GM12878 (cell line): Measurements from ENCODE around the gene LDLRAD4. TPM values are rescaled to one million over a fixed set of nuclear protein-coding genes. Genes with fewer than 3 reads are reported as not detected.

Experiments used
- ATAC-seq: fragments of 200-7000 bp; cut with Tn5 transposase; 3 replicates; pipeline ENCODE4 v1.9.1; 2020; ENCODE audit warnings: mild to moderate bottlenecking, moderate library complexity
- BruUV-seq: library from RNA; stranded (reverse); fragments of 400-500 nt; replicated peaks from 2 replicates; lab custom pipeline; 2021; lab: Mats Ljungman, UMichigan
- CTCF ChIA-PET: fragments of 300-600 bp; sonication (Branson Sonifier 250); formaldehyde crosslinking; extraction: SDS; loops from one replicate; lab custom pipeline; 2021; ENCODE audit warnings: inconsistent platforms; lab: Yijun Ruan, JAX
- POLR2A ChIA-PET: fragments of 350-600 bp; formaldehyde crosslinking; extraction: SDS; loops from one replicate; lab custom pipeline; 2021; ENCODE audit warnings: inconsistent platforms; lab: Charles Lee
- RAD21 ChIA-PET: fragments of 300-600 bp; sonication (Branson Sonifier 250); formaldehyde crosslinking; loops from one replicate; lab custom pipeline; 2023; ENCODE audit warnings: antibody characterized with exemption; ENCODE audit not compliant: unreplicated experiment; lab: Charles Lee
- SMC1A ChIA-PET: fragments of 300-600 bp; sonication (Branson Sonifier 250); formaldehyde crosslinking; loops from one replicate; lab custom pipeline; 2023; ENCODE audit not compliant: unreplicated experiment, uncharacterized antibody; lab: Charles Lee
- DNase-seq: peaks from one replicate; pipeline ENCODE4 v3.0.0-alpha.2; 2011; ENCODE audit warnings: low read depth, low spot score
- FAIRE-seq: peaks from 3 replicates; lab custom pipeline; 2011; peaks lifted over from hg19 to GRCh38; lab: Jason Lieb, UNC
- H2AFZ ChIP-seq: 2 replicates; pipeline ENCODE4 v1.6.0; 2011; ENCODE audit warnings: low read depth, low read length, control low read depth; ENCODE audit not compliant: control insufficient read depth
- H3K27ac ChIP-seq: 2 replicates; pipeline ENCODE4 v1.5.1; 2011; ENCODE audit warnings: control low read depth; ENCODE audit not compliant: control insufficient read depth, insufficient read depth
- H3K27me3 ChIP-seq, 2 experiments: replicated peaks in 1 of 2; 2 replicates each; pipeline versions ENCODE4 v1.6.0 to v1.6.1; 2011; ENCODE audit warnings: low read length in 1 of 2; ENCODE audit not compliant: control insufficient read depth in 2 of 2, insufficient read depth in 2 of 2
- H3K36me3 ChIP-seq, 2 experiments: 2 replicates each; pipeline ENCODE4 v1.5.1; 2011; ENCODE audit warnings: low read length in 1 of 2; ENCODE audit not compliant: control insufficient read depth in 2 of 2, insufficient read depth in 2 of 2
- H3K4me1 ChIP-seq: 2 replicates; pipeline ENCODE4 v1.6.1; 2011; ENCODE audit warnings: mild to moderate bottlenecking, low read length, moderate library complexity, mixed read lengths; ENCODE audit not compliant: control insufficient read depth, insufficient read depth
- H3K4me2 ChIP-seq: 2 replicates; pipeline ENCODE4 v1.6.0; 2011; ENCODE audit warnings: control low read depth; ENCODE audit not compliant: control insufficient read depth, insufficient read depth
- H3K4me3 ChIP-seq: fragments of 200-600 bp; sonication (generic); 2 replicates; pipeline ENCODE4 v1.5.1; 2016
- H3K79me2 ChIP-seq: 2 replicates; pipeline ENCODE4 v1.6.0; 2011; ENCODE audit warnings: low read length; ENCODE audit not compliant: control insufficient read depth, insufficient read depth
- H3K9ac ChIP-seq: 2 replicates; pipeline ENCODE4 v1.8.0; 2011; ENCODE audit warnings: low read length, control low read depth, mixed read lengths; ENCODE audit not compliant: control insufficient read depth, insufficient read depth
- H3K9me3 ChIP-seq: replicated peaks from 3 replicates; pipeline ENCODE4 v1.5.1; 2011; ENCODE audit warnings: mild to moderate bottlenecking, low read length; ENCODE audit not compliant: control insufficient read depth, insufficient read depth
- H4K20me1 ChIP-seq: 2 replicates; pipeline ENCODE4 v1.6.0; 2011; ENCODE audit not compliant: control insufficient read depth, insufficient read depth
- CEBPB ChIP-seq, 2 experiments: fragments of 150-350 bp in 1 of 2; IDR thresholded peaks; 2 replicates each; pipeline ENCODE4 v1.6.1; 2012 to 2014; ENCODE audit warnings: low read depth in 2 of 2, low read length in 2 of 2, borderline replicate concordance in 1 of 2, inconsistent platforms in 1 of 2
- CREM ChIP-seq: IDR thresholded peaks from 2 replicates; pipeline ENCODE4 v1.6.1; 2014; ENCODE audit warnings: antibody characterized with exemption, low read depth
- DPF2 ChIP-seq: fragments of 450-650 bp; IDR thresholded peaks from 2 replicates; pipeline ENCODE4 v1.6.1; 2017; ENCODE audit warnings: mild to moderate bottlenecking
- EGR1 ChIP-seq, 2 experiments: IDR thresholded peaks; 1 replicate in 1 of 2; 2 replicates in 1 of 2; pipeline ENCODE4 v1.6.1; 2011 to 2012; ENCODE audit warnings: low read depth in 2 of 2, low read length in 2 of 2, borderline replicate concordance in 1 of 2, mild to moderate bottlenecking in 1 of 2, moderate library complexity in 1 of 2
- ESRRA ChIP-seq: IDR thresholded peaks from 2 replicates; pipeline ENCODE4 v1.6.1; 2012; ENCODE audit warnings: mild to moderate bottlenecking, low read length, improper control_type of control experiment
- GABPA ChIP-seq: IDR thresholded peaks from 2 replicates; pipeline ENCODE4 v1.6.1; 2014; ENCODE audit warnings: antibody characterized with exemption, low read depth, mild to moderate bottlenecking, inconsistent platforms
- HDAC6 ChIP-seq: fragments of 200-600 bp; sonication (generic); IDR thresholded peaks from one replicate; pipeline ENCODE4 v1.8.0; 2017; ENCODE audit warnings: antibody characterized with exemption; ENCODE audit not compliant: unreplicated experiment
- JUND ChIP-seq: IDR thresholded peaks from 2 replicates; pipeline ENCODE4 v1.6.1; 2012; ENCODE audit warnings: low read depth, mild to moderate bottlenecking, low read length, improper control_type of control experiment, moderate library complexity
- KLF5 ChIP-seq: fragments of 450-650 bp; IDR thresholded peaks from 2 replicates; pipeline ENCODE4 v1.6.1; 2014; ENCODE audit warnings: mild to moderate bottlenecking; ENCODE audit not compliant: partially characterized antibody
- NR2C1 ChIP-seq: fragments of 450-650 bp; IDR thresholded peaks from 2 replicates; pipeline ENCODE4 v1.6.1; 2017; ENCODE audit warnings: antibody characterized with exemption, mild to moderate bottlenecking, moderate library complexity
- SP1 ChIP-seq: IDR thresholded peaks from one replicate; pipeline ENCODE4 v1.6.1; 2011; ENCODE audit warnings: low read depth, low read length
- ZNF274 ChIP-seq: IDR thresholded peaks from one replicate; pipeline ENCODE4 v1.8.0; 2011; ENCODE audit not compliant: insufficient read length, insufficient read depth
- ZZZ3 ChIP-seq: IDR thresholded peaks from 2 replicates; pipeline ENCODE4 v1.6.1; 2011; ENCODE audit warnings: low read depth; ENCODE audit not compliant: control insufficient read depth, insufficient read length
- WGBS: methylation state at CpG from one replicate; pipeline ENCODE4 v1.1.6; 2016; ENCODE audit warnings: low lambda C conversion rate; ENCODE audit not compliant: insufficient replicate concordance, insufficient coverage; ENCODE audit errors: missing lambda C conversion rate; 5-methylcytosine and 5-hydroxymethylcytosine counted together
- in situ Hi-C: fragments of 300-500 bp; cut with MboI; formaldehyde crosslinking; loops from 9 replicates; pipeline ENCODE4 v1.14.3; 2018; ENCODE audit warnings: mixed read lengths
- intact Hi-C: fragments of 100-400 bp; cut with micrococcal nuclease; formaldehyde crosslinking; loops from one replicate; pipeline ENCODE4 v1.14.2; 2022; ENCODE audit not compliant: unreplicated experiment
- polyA plus RNA-seq, 11 experiments: library from polyadenylated mRNA; depleted of rRNA in 4 of 11; unstranded in 6 of 11; stranded (reverse) in 5 of 11; fragments of >200 nt; fragmentation: Nextera tagmentation in 4 of 11; fragmentation: Illumina TruSeq in 1 of 11; extraction: Ambion mirVana in 4 of 11; extraction: Trizol in 1 of 11; gene quantifications; 1 replicate in 1 of 11; 2 replicates in 10 of 11; pipeline versions ENCODE4 v1.2.1 to v1.2.3, GENCODE V29; 2011 to 2016; ENCODE audit warnings: inconsistent platforms in 2 of 11, missing spikeins in 2 of 11, low read depth in 1 of 11
- total RNA-seq, 4 experiments: library from RNA; depleted of rRNA in 3 of 4; stranded (reverse); fragments of >200 nt in 3 of 4; fragmentation: Illumina TruSeq in 1 of 4; extraction: Trizol in 1 of 4; gene quantifications; 2 replicates each; pipeline versions ENCODE4 v1.2.1 to v1.2.3, GENCODE V29; 2013 to 2021

LDLRAD4 gene
- total and polyA plus RNA-seq, 10 of the 15 experiments (the other 5 are each of a cell fraction or from before 2014, with no cell fraction given): 2.7 to 16.8 (median 11.2) TPM

- ChIA-PET RAD21 (no interaction called here), CTCF (interaction anchor here (1.5 kb wide), 1 partner anchor 10 kb away, joined by 5 read pairs; no protein-coding TSS in a partner anchor), POLR2A (no interaction called here), SMC1A (interaction anchor here (1.0 kb wide), 1 partner anchor 10 kb away, joined by 4 read pairs; no protein-coding TSS in a partner anchor)
- no peak for FAIRE-seq
- WGBS: 4% methylated on average over 2 of the region's 2 CpGs
- Histone ChIP-seq H3K9me3 (no peaks in the 10 kb centered on the region; the same call in 2 of the 3 replicates), H3K4me1 (peaks cover 6% of the 10 kb centered on the region), H3K27me3 (no peaks in the 10 kb centered on the region; a peak in 1 of 4 replicates), H3K9ac (no peak overlapping the region), H4K20me1 (no peaks in the 10 kb centered on the region), H3K36me3 (no peaks in the 10 kb centered on the region), H3K27ac (no peak overlapping the region), H3K79me2 (no peaks in the 10 kb centered on the region), H2AFZ (no peak overlapping the region), H3K4me3 (no peak overlapping the region), H3K4me2 (no peak overlapping the region)
- no peak for TF ChIP-seq ZZZ3
- no peak for TF ChIP-seq DPF2
- no peak for TF ChIP-seq HDAC6
- no peak for TF ChIP-seq CEBPB (IDR thresholded peaks at IDR 0.05; ENCODE audit: borderline replicate concordance in 1 of 2, low read depth in 2 of 2, low read length in 2 of 2)
- TF ChIP-seq CREM: no peak
- no peak for TF ChIP-seq NR2C1
- TF ChIP-seq EGR1 (IDR thresholded peaks at IDR 0.05; ENCODE audit: borderline replicate concordance in 1 of 2, low read depth in 2 of 2, low read length in 2 of 2): no peak
- TF ChIP-seq GABPA: no peak
- TF ChIP-seq SP1: no peak
- no peak for TF ChIP-seq ESRRA
- no peak for TF ChIP-seq KLF5
- TF ChIP-seq JUND: no peak
- no peak for TF ChIP-seq ZNF274
- no peak for ATAC-seq
- BruUV-seq: no TSS peak
- no peak for DNase-seq
- intact Hi-C loops (no loop called here), in situ Hi-C loops (no loop called here)
Measured at GRCh38 chr18:13362607-13363006, 144.0 kb downstream of the LDLRAD4 start.
